Measurements from ENCODE around the gene PDGFC. TPM values are rescaled to one million over a fixed set of nuclear protein-coding genes. Genes with fewer than 3 reads are reported as not detected.

Gene PDGFC
- total and polyA plus RNA-seq, 2 of the 8 experiments (the other 6 are each of a cell fraction or from before 2014, with no cell fraction given), result 0.65 to 2.7 TPM

- no peak for TF ChIP-seq MAFK (IDR thresholded peaks at IDR 0.05; ENCODE audit: low read depth, low read length)
- no peak for TF ChIP-seq CBX5 (IDR thresholded peaks at IDR 0.05; ENCODE audit: low read depth, low read length)
- no peak for TF ChIP-seq POLR2A (IDR thresholded peaks at IDR 0.05; ENCODE audit: control extremely low read depth in 1 of 2, low read depth in 2 of 2, low read length in 2 of 2)
- no peak for TF ChIP-seq RBBP5 (IDR thresholded peaks at IDR 0.05; ENCODE audit: borderline replicate concordance, low read depth, low read length)
- no peak for TF ChIP-seq TCF12 (IDR thresholded peaks at IDR 0.05; ENCODE audit: low read depth, low read length)
These were observed 138.7 kb downstream of the PDGFC start (continued) for GRCh38 chr4:156832886-156833285.
